ENCODE results near the gene SCLT1.

The SCLT1 gene

DNA sequence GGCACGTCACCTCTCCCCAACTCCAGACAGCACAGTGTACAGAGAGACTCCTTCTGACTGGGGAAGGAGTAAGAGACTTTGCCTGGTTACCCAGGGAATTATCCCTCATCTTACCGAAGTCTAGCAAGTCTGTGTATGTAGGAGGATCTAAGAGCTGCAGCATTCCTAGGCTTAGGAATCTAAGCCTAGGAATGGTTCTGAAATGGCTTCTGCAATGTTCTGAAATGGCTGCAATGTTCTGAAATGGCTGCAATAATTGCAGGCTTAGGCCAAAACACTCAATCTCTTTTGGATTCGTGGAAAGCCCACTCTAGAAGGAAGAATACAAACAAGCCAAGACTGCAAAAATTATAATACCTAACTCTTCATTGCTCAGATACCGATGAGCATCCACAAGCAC is 106.4 kb downstream of the SCLT1 start:
- DNase-seq (ENCODE audit: low read depth) = no peak
- H3K4me3 ChIP-seq (replicated peaks; ENCODE audit: low read depth, low read length) = no peak overlapping the region
- TF ChIP-seq CTCF (IDR thresholded peaks at IDR 0.05; ENCODE audit: low read length, missing control alignments) = no peak

DNA sequence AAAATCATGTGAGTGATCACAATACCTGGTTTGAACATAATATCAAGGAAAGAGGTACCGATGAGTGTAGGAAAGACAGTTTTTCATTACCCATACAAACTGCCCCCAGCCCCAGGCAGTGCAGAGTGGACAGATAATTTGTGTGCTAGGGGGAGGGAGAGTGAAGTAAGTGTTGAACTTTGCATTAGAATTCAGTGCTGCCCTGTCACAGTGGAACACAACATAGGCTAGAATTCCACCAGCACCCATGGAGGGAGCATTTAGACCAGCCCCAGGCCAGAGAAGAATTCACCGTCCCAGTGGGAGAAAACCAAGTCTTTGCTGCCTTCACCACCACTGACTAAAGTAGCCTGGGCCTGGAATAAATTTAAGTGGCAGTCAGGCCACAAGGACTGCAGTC is 107.3 kb downstream of the SCLT1 start:
- no peak overlapping the region for H3K4me3 ChIP-seq (replicated peaks; ENCODE audit: low read depth, low read length)
- no peak for DNase-seq (ENCODE audit: low read depth)
- no peak for TF ChIP-seq CTCF (IDR thresholded peaks at IDR 0.05; ENCODE audit: low read length, missing control alignments)

GRCh38 chr4:128983771-128984485 is 109.4 kb downstream of the SCLT1 start:
- H3K4me3 ChIP-seq (replicated peaks; ENCODE audit: low read depth, low read length) = no peak overlapping the region
- no peak for DNase-seq (ENCODE audit: low read depth)
- no peak for TF ChIP-seq CTCF (IDR thresholded peaks at IDR 0.05; ENCODE audit: low read length, missing control alignments)

DNA sequence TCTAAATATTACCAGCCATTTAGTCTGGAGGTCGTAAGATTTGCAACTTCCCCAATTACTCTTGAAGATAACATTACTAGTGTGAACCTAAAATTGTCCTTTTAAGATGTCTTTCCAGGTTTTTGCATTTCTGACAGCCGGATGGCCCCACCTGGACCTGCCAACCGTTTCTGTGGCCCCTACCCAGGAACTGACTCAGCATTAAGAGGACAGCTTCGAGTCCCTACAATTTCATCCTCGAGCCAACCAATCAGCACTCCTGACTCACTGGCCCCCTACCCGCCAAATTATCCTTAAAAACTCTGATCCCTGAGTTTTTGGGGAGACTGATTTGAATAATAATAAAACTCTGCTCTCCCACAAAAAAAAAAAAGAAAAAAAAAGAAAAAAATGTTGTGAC is 112.0 kb downstream of the SCLT1 start:
- no peak for DNase-seq (ENCODE audit: low read depth)
- no peak overlapping the region for H3K4me3 ChIP-seq (replicated peaks; ENCODE audit: low read depth, low read length)
- TF ChIP-seq CTCF (IDR thresholded peaks at IDR 0.05; ENCODE audit: low read length, missing control alignments) = no peak

- no peak for DNase-seq (ENCODE audit: low read depth)
- H3K4me3 ChIP-seq (replicated peaks; ENCODE audit: low read depth, low read length) = no peak overlapping the region
- TF ChIP-seq CTCF (IDR thresholded peaks at IDR 0.05; ENCODE audit: low read length, missing control alignments) = no peak
Observed at GRCh38 chr4:128980816-128981326, 112.5 kb downstream of the SCLT1 start.

DNA sequence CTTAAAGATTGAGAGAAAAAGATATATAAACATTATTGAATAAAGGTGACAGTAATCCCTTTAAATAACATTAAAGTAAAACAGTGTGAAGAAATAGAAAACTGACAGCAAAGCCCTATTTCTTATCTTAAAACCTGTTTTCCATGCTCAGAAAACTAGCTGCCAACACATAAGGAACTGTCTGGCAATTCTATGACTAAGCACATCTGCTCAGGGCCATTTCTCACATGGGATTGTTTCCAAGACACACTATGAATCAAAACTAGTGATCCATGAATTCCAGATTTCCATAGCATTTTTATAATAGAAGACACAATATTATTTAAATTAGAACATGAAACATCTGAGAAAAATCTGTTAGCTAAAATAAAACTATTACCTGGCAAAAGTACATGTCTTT is 113.4 kb downstream of the SCLT1 start:
- H3K4me3 ChIP-seq (replicated peaks; ENCODE audit: low read depth, low read length) = no peak overlapping the region
- TF ChIP-seq CTCF (IDR thresholded peaks at IDR 0.05; ENCODE audit: low read length, missing control alignments) = no peak
- peak; percentile 86 for DNase-seq (ENCODE audit: low read depth)

DNA sequence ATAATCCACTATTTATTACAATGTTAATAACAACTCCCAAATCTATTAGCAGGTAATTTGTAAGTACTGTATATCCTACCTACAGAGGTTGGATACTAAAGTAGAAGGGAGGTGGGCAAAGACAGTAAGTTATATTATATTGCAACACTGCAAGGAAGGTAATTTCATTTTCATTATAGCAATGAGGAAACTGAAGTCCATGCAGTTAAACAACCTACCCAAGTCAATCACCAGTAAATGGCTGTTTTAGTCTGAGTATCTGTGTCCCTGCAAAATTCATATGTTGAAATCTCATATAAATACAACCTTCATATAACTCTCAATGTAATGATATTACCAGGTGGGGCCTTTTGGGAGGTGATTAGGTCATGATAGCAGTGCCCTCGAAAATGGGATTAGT is 114.4 kb downstream of the SCLT1 start:
- DNase-seq (ENCODE audit: low read depth) = no peak
- H3K4me3 ChIP-seq (replicated peaks; ENCODE audit: low read depth, low read length) = no peak overlapping the region
- no peak for TF ChIP-seq CTCF (IDR thresholded peaks at IDR 0.05; ENCODE audit: low read length, missing control alignments)
